Astrocyte (in vitro differentiated cells and primary cell): ENCODE results near the gene MYO9A. TPM values are rescaled to one million over a fixed set of nuclear protein-coding genes. Genes with fewer than 3 reads are reported as not detected.

Experiments used
- DNase-seq: peaks from one replicate; pipeline ENCODE4 v3.0.0-alpha.2; 2010; ENCODE audit warnings: low read depth
- FAIRE-seq: peaks from 2 replicates; lab custom pipeline; 2011; peaks lifted over from hg19 to GRCh38; lab: Jason Lieb, UNC
- H2AFZ ChIP-seq: 2 replicates; pipeline ENCODE4 v1.6.0; 2012; ENCODE audit warnings: low read depth, low read length, inconsistent platforms
- H3K27ac ChIP-seq: 2 replicates; pipeline ENCODE4 v1.5.1; 2011; ENCODE audit warnings: low read depth, low read length, inconsistent platforms
- H3K27me3 ChIP-seq: 2 replicates; pipeline ENCODE4 v1.6.0; 2011; ENCODE audit warnings: low read length, inconsistent platforms; ENCODE audit not compliant: insufficient read depth
- H3K36me3 ChIP-seq: 2 replicates; pipeline ENCODE4 v1.5.1; 2011; ENCODE audit warnings: low read length, inconsistent platforms; ENCODE audit not compliant: insufficient read depth
- H3K4me1 ChIP-seq: 2 replicates; pipeline ENCODE4 v1.5.1; 2011; ENCODE audit warnings: low read length, inconsistent platforms; ENCODE audit not compliant: insufficient read depth
- H3K4me2 ChIP-seq: 2 replicates; pipeline ENCODE4 v1.6.0; 2012; ENCODE audit warnings: low read length, inconsistent platforms
- H3K4me3 ChIP-seq: 2 replicates; pipeline ENCODE4 v1.5.1; 2011; ENCODE audit warnings: low read depth, mild to moderate bottlenecking, low read length, inconsistent platforms; ENCODE audit not compliant: insufficient read depth
- H3K79me2 ChIP-seq: 2 replicates; pipeline ENCODE4 v1.6.0; 2012; ENCODE audit warnings: mild to moderate bottlenecking, low read length, inconsistent platforms; ENCODE audit not compliant: insufficient read depth
- H3K9ac ChIP-seq: 2 replicates; pipeline ENCODE4 v1.6.0; 2012; ENCODE audit warnings: mild to moderate bottlenecking, low read length, inconsistent platforms
- H3K9me3 ChIP-seq: 2 replicates; pipeline ENCODE4 v1.5.1; 2012; ENCODE audit warnings: low read depth, mild to moderate bottlenecking, low read length, inconsistent platforms; ENCODE audit not compliant: insufficient read depth
- H4K20me1 ChIP-seq: 2 replicates; pipeline ENCODE4 v1.6.0; 2012; ENCODE audit warnings: low read length, inconsistent platforms; ENCODE audit not compliant: insufficient read depth
- H3K27ac Mint-ChIP-seq: one replicate; pipeline ENCODE4 v1.8.0; 2021; ENCODE audit warnings: mild to moderate bottlenecking, mixed read lengths; ENCODE audit not compliant: unreplicated experiment
- H3K27me3 Mint-ChIP-seq: one replicate; pipeline ENCODE4 v1.8.0; 2021; ENCODE audit warnings: low read depth, mixed read lengths; ENCODE audit not compliant: unreplicated experiment
- H3K36me3 Mint-ChIP-seq: one replicate; pipeline ENCODE4 v1.8.0; 2021; ENCODE audit warnings: low read depth, mixed read lengths; ENCODE audit not compliant: unreplicated experiment
- H3K4me1 Mint-ChIP-seq: one replicate; pipeline ENCODE4 v1.8.0; 2021; ENCODE audit warnings: low read depth, mixed read lengths; ENCODE audit not compliant: unreplicated experiment
- H3K4me3 Mint-ChIP-seq: one replicate; pipeline ENCODE4 v1.8.0; 2021; ENCODE audit warnings: mild to moderate bottlenecking, moderate library complexity, mixed read lengths; ENCODE audit not compliant: unreplicated experiment
- H3K9me3 Mint-ChIP-seq: one replicate; pipeline ENCODE4 v1.8.0; 2021; ENCODE audit warnings: mild to moderate bottlenecking, mixed read lengths; ENCODE audit not compliant: unreplicated experiment
- EZH2 ChIP-seq: IDR thresholded peaks from 2 replicates; pipeline ENCODE4 v1.6.1; 2012; ENCODE audit warnings: mild to moderate bottlenecking, low read length, inconsistent platforms; ENCODE audit not compliant: insufficient read depth
- total RNA-seq: library from RNA; stranded (reverse); gene quantifications from 2 replicates; pipeline ENCODE4 v1.2.1, GENCODE V29; 2021
- TF ChIP-seq, protein P1 (sequence below): IDR thresholded peaks from 2 replicates; pipeline ENCODE4 v1.5.1; 2011; ENCODE audit warnings: low read depth, mild to moderate bottlenecking, inconsistent platforms, low read length, moderate library complexity; ENCODE audit not compliant: insufficient read depth

MYO9A gene
- total RNA-seq, 1 donor from 2014 or later: 26.4 TPM

DNA sequence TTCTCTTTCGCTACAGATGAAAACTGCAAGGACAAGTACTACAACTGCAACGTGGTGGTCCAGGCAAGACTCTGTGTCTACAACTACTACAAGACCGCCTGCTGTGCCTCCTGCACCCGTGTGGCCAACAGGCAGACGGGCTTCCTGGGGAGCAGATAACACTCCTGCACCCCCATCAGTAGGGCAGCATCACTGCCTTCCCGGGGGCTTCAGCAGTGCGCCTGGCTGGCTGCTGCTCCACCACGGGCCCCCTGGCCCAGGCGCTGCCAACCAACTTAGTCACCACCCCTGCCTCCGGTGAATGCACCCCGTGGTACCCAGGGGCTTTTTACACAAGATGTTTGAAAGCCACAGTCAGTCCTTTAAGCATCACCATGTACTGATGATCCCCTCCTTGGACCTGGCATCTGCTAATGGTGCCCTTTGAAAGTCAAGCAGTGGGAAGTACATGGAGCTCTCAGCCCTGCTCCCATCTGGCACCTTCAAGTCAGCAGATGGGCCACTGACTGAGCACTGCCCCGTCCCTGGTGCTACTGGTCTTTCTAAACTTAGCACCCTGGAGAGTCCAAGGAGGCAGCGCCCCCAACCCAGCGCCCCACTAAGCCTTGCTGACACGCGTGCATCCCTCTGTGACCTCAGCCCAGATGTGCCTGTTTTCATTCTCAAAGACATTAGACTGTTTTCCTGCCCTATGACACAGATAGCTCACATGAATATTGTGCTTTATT, 340.6 kb downstream of the MYO9A start:
- Histone ChIP-seq H3K4me1 (peaks cover 16% of the 10 kb centered on the region), H3K4me2 (no peak overlapping the region), H3K79me2 (no peaks in the 10 kb centered on the region), H2AFZ (no peak overlapping the region), H3K4me3 (no peak overlapping the region), H4K20me1 (no peaks in the 10 kb centered on the region), H3K9me3 (no peaks in the 10 kb centered on the region), H3K36me3 (no peaks in the 10 kb centered on the region), H3K27me3 (no peaks in the 10 kb centered on the region), H3K27ac (no peak overlapping the region), H3K9ac (no peak overlapping the region)
- H3K9me3 Mint-ChIP-seq: peaks cover 2% of the 10 kb centered on the region
- H3K27ac Mint-ChIP-seq: no peak overlapping the region
- no peak for FAIRE-seq
- H3K27me3 Mint-ChIP-seq: no peaks in the 10 kb centered on the region
- H3K36me3 Mint-ChIP-seq: no peaks in the 10 kb centered on the region
- peaks cover 31% of the 10 kb centered on the region for H3K4me1 Mint-ChIP-seq
- DNase-seq: no peak
- H3K4me3 Mint-ChIP-seq: no peak overlapping the region
- TF ChIP-seq, protein P1, sequence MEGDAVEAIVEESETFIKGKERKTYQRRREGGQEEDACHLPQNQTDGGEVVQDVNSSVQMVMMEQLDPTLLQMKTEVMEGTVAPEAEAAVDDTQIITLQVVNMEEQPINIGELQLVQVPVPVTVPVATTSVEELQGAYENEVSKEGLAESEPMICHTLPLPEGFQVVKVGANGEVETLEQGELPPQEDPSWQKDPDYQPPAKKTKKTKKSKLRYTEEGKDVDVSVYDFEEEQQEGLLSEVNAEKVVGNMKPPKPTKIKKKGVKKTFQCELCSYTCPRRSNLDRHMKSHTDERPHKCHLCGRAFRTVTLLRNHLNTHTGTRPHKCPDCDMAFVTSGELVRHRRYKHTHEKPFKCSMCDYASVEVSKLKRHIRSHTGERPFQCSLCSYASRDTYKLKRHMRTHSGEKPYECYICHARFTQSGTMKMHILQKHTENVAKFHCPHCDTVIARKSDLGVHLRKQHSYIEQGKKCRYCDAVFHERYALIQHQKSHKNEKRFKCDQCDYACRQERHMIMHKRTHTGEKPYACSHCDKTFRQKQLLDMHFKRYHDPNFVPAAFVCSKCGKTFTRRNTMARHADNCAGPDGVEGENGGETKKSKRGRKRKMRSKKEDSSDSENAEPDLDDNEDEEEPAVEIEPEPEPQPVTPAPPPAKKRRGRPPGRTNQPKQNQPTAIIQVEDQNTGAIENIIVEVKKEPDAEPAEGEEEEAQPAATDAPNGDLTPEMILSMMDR: no peak
- TF ChIP-seq EZH2: no peak

DNA sequence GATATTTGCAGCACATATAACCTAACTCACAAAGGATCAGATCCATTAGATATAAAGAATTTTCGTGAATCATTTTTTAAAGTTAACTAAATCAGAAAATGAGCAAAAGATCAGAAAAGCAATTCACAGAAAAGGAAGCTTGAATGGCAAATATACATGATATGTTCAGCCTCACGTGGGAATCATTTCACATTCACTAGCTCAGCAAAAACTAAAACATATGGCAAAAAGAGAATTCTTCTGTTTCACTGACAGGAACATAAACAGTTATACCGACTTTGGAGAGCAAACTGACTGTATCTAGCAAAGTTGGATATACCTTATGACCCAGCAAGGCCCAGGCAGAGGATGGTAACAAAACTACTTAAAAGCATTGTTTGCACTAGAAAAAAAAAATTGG, 341.6 kb downstream of the MYO9A start:
- no peaks in the 10 kb centered on the region for H3K27me3 ChIP-seq
- Mint-ChIP-seq H3K27ac (no peak overlapping the region), H3K27me3 (no peaks in the 10 kb centered on the region), H3K4me1 (peaks cover 27% of the 10 kb centered on the region), H3K4me3 (no peak overlapping the region), H3K9me3 (peaks cover 4% of the 10 kb centered on the region), H3K36me3 (no peaks in the 10 kb centered on the region)
- no peak overlapping the region for H3K27ac ChIP-seq
- H4K20me1 ChIP-seq: no peaks in the 10 kb centered on the region
- FAIRE-seq (no peak), DNase-seq (no peak)
- H2AFZ ChIP-seq: no peak overlapping the region
- no peak overlapping the region for H3K9ac ChIP-seq
- no peak for TF ChIP-seq EZH2
- TF ChIP-seq, protein P1: no peak
- no peak overlapping the region for H3K4me2 ChIP-seq
- no peaks in the 10 kb centered on the region for H3K9me3 ChIP-seq
- peaks cover 12% of the 10 kb centered on the region for H3K4me1 ChIP-seq
- H3K79me2 ChIP-seq: no peaks in the 10 kb centered on the region
- H3K4me3 ChIP-seq: no peak overlapping the region
- no peaks in the 10 kb centered on the region for H3K36me3 ChIP-seq

DNA sequence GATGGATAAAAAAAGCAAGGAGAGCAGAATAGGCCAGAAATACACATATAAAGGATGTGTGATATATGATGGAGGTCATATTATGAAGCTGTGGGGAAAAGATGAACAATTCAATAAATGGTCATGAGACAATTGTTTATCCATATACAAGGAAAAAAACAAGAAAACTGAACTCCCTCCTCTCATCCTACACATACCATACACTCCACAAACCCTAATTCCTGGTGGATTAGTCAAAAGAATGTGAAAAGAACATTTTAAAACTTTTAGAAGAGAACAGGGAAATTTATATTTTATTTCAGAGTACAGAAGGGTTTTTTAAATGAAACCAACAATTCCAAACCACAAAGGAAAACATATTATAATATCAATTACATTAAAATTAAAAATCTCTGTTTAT, 342.1 kb downstream of the MYO9A start:
- H3K9me3 Mint-ChIP-seq: peaks cover 5% of the 10 kb centered on the region
- H3K27ac Mint-ChIP-seq: no peak overlapping the region
- Histone ChIP-seq H3K4me1 (peaks cover 8% of the 10 kb centered on the region), H3K9me3 (no peaks in the 10 kb centered on the region), H4K20me1 (no peaks in the 10 kb centered on the region), H3K4me2 (no peak overlapping the region), H2AFZ (no peak overlapping the region), H3K4me3 (no peak overlapping the region), H3K9ac (no peak overlapping the region), H3K79me2 (no peaks in the 10 kb centered on the region), H3K36me3 (no peaks in the 10 kb centered on the region), H3K27ac (no peak overlapping the region), H3K27me3 (no peaks in the 10 kb centered on the region)
- no peak for FAIRE-seq
- no peaks in the 10 kb centered on the region for H3K27me3 Mint-ChIP-seq
- TF ChIP-seq EZH2: no peak
- TF ChIP-seq, protein P1: no peak
- no peak for DNase-seq
- no peak overlapping the region for H3K4me3 Mint-ChIP-seq
- no peaks in the 10 kb centered on the region for H3K36me3 Mint-ChIP-seq
- peaks cover 23% of the 10 kb centered on the region for H3K4me1 Mint-ChIP-seq
